NCI-H446 treated with DMSO at 0.1 percent for 48 hours (cell line): Measurements from ENCODE around the gene EMD.
A peak's percentile ranks its signal among the peaks of the same experiment; 100 is the strongest.

Experiments
- DNase-seq: peaks from one replicate; lab custom pipeline; 2025; lab: John Stamatoyannopoulos, UW

The EMD gene

GRCh38 chrX:154355094-154355775 lies 23.9 kb upstream of the EMD start:
- no peak for DNase-seq

- DNase-seq = no peak
Observed at GRCh38 chrX:154355776-154356140, 23.3 kb upstream of the EMD start.

GRCh38 chrX:154356596-154356995 lies 22.5 kb upstream of the EMD start:
- DNase-seq = no peak

GRCh38 chrX:154357205-154357604 lies 21.9 kb upstream of the EMD start:
- no peak for DNase-seq

GRCh38 chrX:154358011-154358410 lies 21.1 kb upstream of the EMD start:
- no peak for DNase-seq

GRCh38 chrX:154358829-154359228 lies 20.3 kb upstream of the EMD start:
- DNase-seq = no peak

GRCh38 chrX:154359362-154360154 lies 19.5 kb upstream of the EMD start:
- no peak for DNase-seq

GRCh38 chrX:154360155-154360713 lies 18.9 kb upstream of the EMD start:
- DNase-seq = no peak

- no peak for DNase-seq
Observed at GRCh38 chrX:154362085-154362742, 16.9 kb upstream of the EMD start.

- DNase-seq = no peak
Observed at GRCh38 chrX:154363706-154364439, 15.2 kb upstream of the EMD start.

GRCh38 chrX:154365052-154365600 lies 14.0 kb upstream of the EMD start:
- DNase-seq = no peak

- no peak for DNase-seq
Observed at GRCh38 chrX:154365997-154366665, 13.0 kb upstream of the EMD start.

GRCh38 chrX:154366666-154367055 lies 12.4 kb upstream of the EMD start:
- DNase-seq = no peak

GRCh38 chrX:154367474-154368308 lies 11.4 kb upstream of the EMD start:
- no peak for DNase-seq

GRCh38 chrX:154368630-154369448 lies 10.3 kb upstream of the EMD start:
- no peak for DNase-seq

- peak; percentile 83 for DNase-seq
Observed at GRCh38 chrX:154369449-154370299, 9.4 kb upstream of the EMD start.

- DNase-seq = no peak
Observed at GRCh38 chrX:154370300-154371016, 8.6 kb upstream of the EMD start.
